Measurements from ENCODE around the gene MTNR1A.

Gene MTNR1A

DNA sequence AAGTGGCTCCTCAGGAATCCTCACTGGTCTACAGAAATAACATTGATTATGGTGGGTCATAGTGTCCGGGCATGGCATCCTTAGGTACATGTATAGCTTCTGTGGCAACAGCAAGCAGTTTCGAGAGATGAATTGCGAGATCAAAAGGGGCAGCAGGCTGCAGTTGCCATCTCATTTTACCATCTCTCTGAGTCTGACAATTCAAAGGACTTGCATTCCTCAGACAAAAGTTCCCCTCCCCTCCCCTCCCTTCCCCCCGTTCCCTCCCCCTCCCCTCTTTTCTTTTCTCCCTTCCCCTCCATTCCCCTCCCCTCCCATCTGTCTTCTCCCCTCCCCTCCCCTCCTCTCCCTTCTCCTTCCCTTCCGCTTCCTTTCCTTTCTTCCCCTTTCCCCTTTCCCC, 70.2 kb downstream of the MTNR1A start:
- no peak for DNase-seq

DNA sequence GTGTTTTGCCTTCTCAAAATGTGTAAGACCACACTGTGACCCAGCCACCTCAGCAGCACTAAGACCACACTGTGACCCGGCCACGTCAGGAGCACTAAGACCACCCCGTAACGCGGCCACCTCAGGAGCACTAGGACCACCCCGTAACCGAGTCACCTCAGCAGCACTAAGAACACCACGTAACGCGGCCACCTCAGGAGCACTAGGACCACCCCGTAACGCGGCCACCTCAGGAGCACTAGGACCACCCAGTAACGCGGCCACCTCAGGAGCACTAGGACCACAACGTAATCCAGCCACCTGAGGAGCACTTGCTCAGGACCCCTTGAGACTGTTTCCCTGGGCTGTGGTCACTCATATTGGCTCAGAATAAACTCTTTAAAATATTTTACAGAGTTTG, 71.7 kb downstream of the MTNR1A start:
- no peak for DNase-seq
